PC-3 (cell line): ENCODE measurements around the gene GPR84. TPM values are rescaled to one million over a fixed set of nuclear protein-coding genes. Genes with fewer than 3 reads are reported as not detected.

ENCODE experiments used
- ATAC-seq: fragments of 200-7000 bp; cut with Tn5 transposase; 2 replicates; pipeline ENCODE4 v1.9.1; 2020; ENCODE audit warnings: mild to moderate bottlenecking, moderate library complexity
- BruUV-seq: library from RNA; stranded (reverse); fragments of 400-500 nt; replicated peaks from 2 replicates; lab custom pipeline; 2021; lab: Mats Ljungman, UMichigan
- CTCF ChIA-PET: fragments of 300-600 bp; sonication (Branson Sonifier 250); formaldehyde crosslinking; loops from one replicate; lab custom pipeline; 2022; ENCODE audit warnings: antibody characterized with exemption; lab: Charles Lee
- POLR2A ChIA-PET: fragments of 300-600 bp; sonication (Branson Sonifier 250); formaldehyde crosslinking; loops from one replicate; lab custom pipeline; 2022; ENCODE audit warnings: antibody characterized with exemption; ENCODE audit not compliant: unreplicated experiment; lab: Charles Lee
- DNase-seq: peaks from one replicate; pipeline ENCODE4 v3.0.0-alpha.2; 2015
- H2AFZ ChIP-seq: fragments of 300-600 bp; sonication (generic); 2 replicates; pipeline ENCODE4 v1.6.0; 2016; ENCODE audit warnings: antibody characterized with exemption, low read length
- H3F3A ChIP-seq: fragments of 300-600 bp; sonication (generic); one replicate; pipeline ENCODE4 v1.6.0; 2017; ENCODE audit warnings: antibody characterized with exemption, low read length, control low read depth, mild to moderate bottlenecking; ENCODE audit not compliant: unreplicated experiment
- H3K27ac ChIP-seq: fragments of 300-600 bp; sonication (generic); 2 replicates; pipeline ENCODE4 v1.5.1; 2016; ENCODE audit warnings: mild to moderate bottlenecking, low read length
- H3K27me3 ChIP-seq: fragments of 300-600 bp; sonication (generic); 2 replicates; pipeline ENCODE4 v1.6.1; 2016; ENCODE audit warnings: low read length, mixed read lengths
- H3K36me3 ChIP-seq: fragments of 300-600 bp; sonication (generic); 2 replicates; pipeline ENCODE4 v1.6.1; 2016; ENCODE audit warnings: low read depth, mixed run types, low read length, mixed read lengths
- H3K4me1 ChIP-seq: fragments of 300-600 bp; sonication (generic); 2 replicates; pipeline ENCODE4 v1.5.1; 2016; ENCODE audit warnings: low read length; ENCODE audit not compliant: insufficient read depth
- H3K4me2 ChIP-seq: fragments of 300-600 bp; sonication (generic); 2 replicates; pipeline ENCODE4 v1.6.0; 2016; ENCODE audit warnings: low read length
- H3K4me3 ChIP-seq: fragments of 300-600 bp; sonication (generic); 2 replicates; pipeline ENCODE4 v1.5.1; 2016; ENCODE audit warnings: mild to moderate bottlenecking, low read length, mixed read lengths
- H3K79me2 ChIP-seq: fragments of 300-600 bp; sonication (generic); 2 replicates; pipeline ENCODE4 v1.6.1; 2017; ENCODE audit warnings: low read length, mixed read lengths
- H3K9ac ChIP-seq: fragments of 300-600 bp; sonication (generic); 2 replicates; pipeline ENCODE4 v1.6.0; 2016; ENCODE audit warnings: mild to moderate bottlenecking, low read length
- H3K9me2 ChIP-seq: fragments of 300-600 bp; sonication (generic); replicated peaks from 2 replicates; pipeline ENCODE4 v1.6.1; 2016; ENCODE audit warnings: mixed run types, low read length, mixed read lengths
- H3K9me3 ChIP-seq: fragments of 300-600 bp; sonication (generic); 2 replicates; pipeline ENCODE4 v1.6.1; 2016; ENCODE audit warnings: low read length, mixed read lengths
- H4K20me1 ChIP-seq: fragments of 300-600 bp; sonication (generic); 2 replicates; pipeline ENCODE4 v1.6.1; 2016; ENCODE audit warnings: low read length, mixed read lengths
- EZH2 ChIP-seq: fragments of 300-600 bp; sonication (generic); IDR thresholded peaks from one replicate; pipeline ENCODE4 v1.6.1; 2017; ENCODE audit warnings: antibody characterized with exemption, mild to moderate bottlenecking, low read length; ENCODE audit not compliant: unreplicated experiment
- EZH2phosphoT487 ChIP-seq: fragments of 300-600 bp; sonication (generic); IDR thresholded peaks from 2 replicates; pipeline ENCODE4 v1.6.1; 2018; ENCODE audit warnings: mild to moderate bottlenecking, antibody characterized with exemption, low read length, borderline replicate concordance
- intact Hi-C: fragments of 100-400 bp; cut with micrococcal nuclease; formaldehyde crosslinking; loops from 2 replicates; pipeline ENCODE4 v1.9.0; 2023
- total RNA-seq: library from RNA; depleted of rRNA; stranded (reverse); fragments of >200 nt; gene quantifications from 2 replicates; pipeline ENCODE4 v1.2.3, GENCODE V29; 2014
- TF ChIP-seq, protein P1 (sequence below): fragments of 300-600 bp; sonication (generic); conservative IDR thresholded peaks from 2 replicates; pipeline ENCODE4 v1.5.1; 2017; ENCODE audit warnings: antibody characterized with exemption, low read depth, mild to moderate bottlenecking, low read length

GPR84 gene
- total RNA-seq, 1 experiment from 2014 or later: not detected

- H3K9ac ChIP-seq: no peak overlapping the region
- POLR2A ChIA-PET: no interaction called here
- CTCF ChIA-PET: interaction anchor here (0.6 to 1.1 kb wide), 2 partner anchors 36 to 107 kb away, joined by 4 to 8 read pairs; partner anchors contain the start of gene COPZ1
Observed at GRCh38 chr12:54360717-54361456, 3.4 kb downstream of the GPR84 start.

GRCh38 chr12:54359762-54360351 lies 4.4 kb downstream of the GPR84 start:
- peak overlapping the region; percentile 74 for H3K27ac ChIP-seq
- H3K27me3 ChIP-seq: no peaks in the 10 kb centered on the region
- no peaks in the 10 kb centered on the region for H3F3A ChIP-seq
- no peak for ATAC-seq
- H3K4me3 ChIP-seq: peak overlapping the region; percentile 81
- H3K36me3 ChIP-seq: no peaks in the 10 kb centered on the region
- peak overlapping the region; percentile 73 for H3K9ac ChIP-seq
- H2AFZ ChIP-seq: peak overlapping the region; percentile 79
- no peaks in the 10 kb centered on the region for H4K20me1 ChIP-seq
- H3K9me2 ChIP-seq: no peaks in the 10 kb centered on the region
- intact Hi-C loops: loop anchor here (1.0 to 2.0 kb wide), 3 partner anchors 36 to 80 kb away; partner anchors contain the start of genes CBX5 and HNRNPA1
- POLR2A ChIA-PET: interaction anchor here (0.6 to 0.7 kb wide), 2 partner anchors 22 to 51 kb away, joined by 3 to 5 read pairs; no protein-coding TSS in a partner anchor
- TF ChIP-seq, protein P1, sequence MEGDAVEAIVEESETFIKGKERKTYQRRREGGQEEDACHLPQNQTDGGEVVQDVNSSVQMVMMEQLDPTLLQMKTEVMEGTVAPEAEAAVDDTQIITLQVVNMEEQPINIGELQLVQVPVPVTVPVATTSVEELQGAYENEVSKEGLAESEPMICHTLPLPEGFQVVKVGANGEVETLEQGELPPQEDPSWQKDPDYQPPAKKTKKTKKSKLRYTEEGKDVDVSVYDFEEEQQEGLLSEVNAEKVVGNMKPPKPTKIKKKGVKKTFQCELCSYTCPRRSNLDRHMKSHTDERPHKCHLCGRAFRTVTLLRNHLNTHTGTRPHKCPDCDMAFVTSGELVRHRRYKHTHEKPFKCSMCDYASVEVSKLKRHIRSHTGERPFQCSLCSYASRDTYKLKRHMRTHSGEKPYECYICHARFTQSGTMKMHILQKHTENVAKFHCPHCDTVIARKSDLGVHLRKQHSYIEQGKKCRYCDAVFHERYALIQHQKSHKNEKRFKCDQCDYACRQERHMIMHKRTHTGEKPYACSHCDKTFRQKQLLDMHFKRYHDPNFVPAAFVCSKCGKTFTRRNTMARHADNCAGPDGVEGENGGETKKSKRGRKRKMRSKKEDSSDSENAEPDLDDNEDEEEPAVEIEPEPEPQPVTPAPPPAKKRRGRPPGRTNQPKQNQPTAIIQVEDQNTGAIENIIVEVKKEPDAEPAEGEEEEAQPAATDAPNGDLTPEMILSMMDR: no peak
- TF ChIP-seq EZH2 (no peak), EZH2phosphoT487 (no peak)
- peak overlapping the region; percentile 99 for H3K4me2 ChIP-seq
- no peaks in the 10 kb centered on the region for H3K9me3 ChIP-seq
- DNase-seq: peak; percentile 11
- no TSS peak for BruUV-seq
- CTCF ChIA-PET: interaction anchor here (1.1 to 1.4 kb wide), 3 partner anchors 9 to 35 kb away, joined by 5 to 12 read pairs (median 5); partner anchors contain the start of gene COPZ1
- H3K4me1 ChIP-seq: peaks cover 28% of the 10 kb centered on the region
- H3K79me2 ChIP-seq: no peaks in the 10 kb centered on the region

More at GRCh38 chr12:54360717-54361456, 3.4 kb downstream of the GPR84 start:
- TF ChIP-seq EZH2phosphoT487 (no peak), EZH2 (no peak)
- TF ChIP-seq, protein P1: peak; percentile 96
- Histone ChIP-seq H3K27ac (0 out of 2 replicates have a peak overlapping the region, but pooled peaks have one; percentile 74), H3K4me3 (no peak overlapping the region), H4K20me1 (no peaks in the 10 kb centered on the region), H3K9me2 (no peaks in the 10 kb centered on the region), H3K36me3 (no peaks in the 10 kb centered on the region), H3K79me2 (no peaks in the 10 kb centered on the region), H3K9me3 (no peaks in the 10 kb centered on the region), H2AFZ (peak overlapping the region; percentile 4; the same call in 1 of the 2 replicates), H3F3A (no peaks in the 10 kb centered on the region), H3K4me2 (peak overlapping the region; percentile 4; the same call in 1 of the 2 replicates), H3K4me1 (peaks cover 28% of the 10 kb centered on the region), H3K27me3 (no peaks in the 10 kb centered on the region)
- intact Hi-C loops: loop anchor here (1.0 to 2.0 kb wide), 3 partner anchors 66 to 141 kb away; no protein-coding TSS in a partner anchor
- ATAC-seq (peak; percentile 37), DNase-seq (peak; percentile 86)
- BruUV-seq: no TSS peak
